HG02885 (cell line): ENCODE measurements around the gene SPATA7.

ENCODE experiments used
- ATAC-seq: cut with Tn5 transposase; IDR thresholded peaks from one replicate; pipeline ENCODE4 v1.9.1; 2021; ENCODE audit warnings: mild to moderate bottlenecking; ENCODE audit not compliant: unreplicated experiment, poor library complexity

SPATA7 gene

DNA sequence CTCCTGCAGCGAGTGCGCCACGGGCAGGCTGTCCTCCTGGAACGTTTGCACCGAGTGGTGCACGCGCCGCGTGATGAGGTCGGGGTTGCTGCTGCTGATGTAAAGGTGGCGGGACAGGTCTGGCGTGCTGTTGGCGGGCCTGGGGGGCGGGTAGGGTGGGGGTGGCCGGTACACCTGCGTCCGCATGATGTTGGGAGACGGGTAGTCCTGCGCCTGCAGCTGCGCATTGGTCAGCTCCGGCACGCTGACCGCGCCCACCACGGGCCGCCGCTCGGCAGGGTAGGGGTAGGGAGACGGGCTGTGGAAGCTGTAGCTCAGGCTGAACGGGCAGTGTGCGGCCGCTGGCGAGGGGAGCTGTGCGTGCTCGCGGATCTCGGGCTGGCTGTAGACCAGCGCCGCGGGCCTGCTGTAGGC, 94.1 kb downstream of the SPATA7 start:
- ATAC-seq: no peak

- no peak for ATAC-seq
These were observed 95.6 kb downstream of the SPATA7 start for GRCh38 chr14:88481059-88481458.

DNA sequence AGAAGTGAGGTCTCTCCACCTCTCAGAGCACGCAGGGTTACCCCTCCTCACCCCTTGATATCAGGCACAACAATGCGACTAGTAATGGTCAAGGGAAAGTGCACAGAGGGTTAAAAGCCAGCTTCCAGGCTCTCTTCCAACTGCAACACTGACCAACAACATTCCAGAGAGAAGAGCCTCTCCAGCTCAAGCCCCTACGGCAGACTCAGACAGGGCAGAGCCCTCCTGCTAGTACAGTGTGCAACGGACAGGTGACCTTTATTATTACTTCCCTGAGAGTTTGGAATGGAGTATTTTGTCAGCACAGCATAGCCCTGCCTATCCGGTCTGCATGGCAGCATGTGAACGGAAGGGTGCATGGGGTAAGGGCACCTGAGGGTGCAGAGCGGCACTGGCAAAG, 96.3 kb downstream of the SPATA7 start:
- ATAC-seq: no peak

DNA sequence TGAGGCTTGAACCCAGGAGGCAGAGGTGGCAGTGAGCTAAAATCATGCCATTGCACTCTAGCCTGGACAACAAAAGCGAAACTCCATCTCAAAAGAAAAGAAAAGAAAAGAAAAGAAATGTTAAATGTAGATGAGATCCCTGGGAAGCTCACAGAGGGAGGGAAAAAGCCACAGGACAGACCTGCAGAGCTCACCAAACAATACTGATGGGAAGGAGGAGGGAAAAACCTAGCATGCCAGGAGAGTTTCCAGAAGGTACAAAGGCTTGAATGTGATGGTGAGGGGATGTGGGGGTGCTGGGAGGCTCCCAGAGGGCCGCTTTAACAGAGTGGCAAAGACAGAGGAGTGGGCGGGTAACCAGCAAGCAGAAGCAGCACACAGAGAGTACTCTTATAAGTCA, 97.1 kb downstream of the SPATA7 start:
- ATAC-seq: no peak
